Right lobe of liver (tissue), 4 donors: ENCODE results near the gene TFF1.

Source experiments
- POLR2A ChIP-seq: fragments of 450-650 bp; IDR thresholded peaks from one replicate; pipeline ENCODE4 v1.6.1; 2017; ENCODE audit warnings: antibody characterized with exemption, mild to moderate bottlenecking
- TF ChIP-seq, protein P1 (sequence below), 4 donors: fragments of 200-600 bp in 3 of 4; fragments of 450-650 bp in 1 of 4; IDR thresholded peaks; one replicate each; pipeline versions ENCODE4 v1.5.1 to v1.8.0; 2016 to 2022; ENCODE audit warnings: antibody characterized with exemption in 4 of 4, mild to moderate bottlenecking in 2 of 4
- donor health status: DM: no; HTN: no; CAD: no.
- donor health status: DM: no; HTN: no; CAD: no.
- donor health status: DM: no; HTN: yes; CAD: no.

DNA sequence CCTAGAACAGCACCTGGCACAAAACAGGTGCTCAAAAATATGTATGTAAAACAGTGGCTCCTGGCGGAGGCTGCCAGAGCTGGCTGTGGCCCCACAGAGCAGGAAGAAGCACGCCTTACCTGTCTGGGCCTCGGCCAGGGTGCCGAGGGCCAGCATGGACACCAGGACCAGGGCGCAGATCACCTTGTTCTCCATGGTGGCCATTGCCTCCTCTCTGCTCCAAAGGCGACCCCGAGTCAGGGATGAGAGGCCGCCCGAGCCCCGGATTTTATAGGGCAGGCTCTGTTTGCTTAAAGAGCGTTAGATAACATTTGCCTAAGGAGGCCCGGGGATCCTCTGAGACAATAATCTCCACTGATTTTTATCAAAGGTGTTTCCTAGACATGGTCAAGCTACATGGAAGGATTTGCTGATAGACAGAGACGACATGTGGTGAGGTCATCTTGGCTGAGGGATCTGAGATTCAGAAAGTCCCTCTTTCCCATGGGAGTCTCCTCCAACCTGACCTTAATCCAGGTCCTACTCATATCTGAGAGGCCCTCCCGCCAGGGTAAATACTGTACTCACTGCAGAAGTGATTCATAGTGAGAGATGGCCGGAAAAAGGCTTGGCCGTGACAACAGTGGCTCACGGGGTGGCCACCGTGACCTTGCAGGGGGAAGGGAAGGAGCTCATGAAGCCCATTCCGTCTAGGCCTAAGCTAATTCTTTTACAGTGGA lies at the start of gene TFF1:
- TF ChIP-seq, protein P1, sequence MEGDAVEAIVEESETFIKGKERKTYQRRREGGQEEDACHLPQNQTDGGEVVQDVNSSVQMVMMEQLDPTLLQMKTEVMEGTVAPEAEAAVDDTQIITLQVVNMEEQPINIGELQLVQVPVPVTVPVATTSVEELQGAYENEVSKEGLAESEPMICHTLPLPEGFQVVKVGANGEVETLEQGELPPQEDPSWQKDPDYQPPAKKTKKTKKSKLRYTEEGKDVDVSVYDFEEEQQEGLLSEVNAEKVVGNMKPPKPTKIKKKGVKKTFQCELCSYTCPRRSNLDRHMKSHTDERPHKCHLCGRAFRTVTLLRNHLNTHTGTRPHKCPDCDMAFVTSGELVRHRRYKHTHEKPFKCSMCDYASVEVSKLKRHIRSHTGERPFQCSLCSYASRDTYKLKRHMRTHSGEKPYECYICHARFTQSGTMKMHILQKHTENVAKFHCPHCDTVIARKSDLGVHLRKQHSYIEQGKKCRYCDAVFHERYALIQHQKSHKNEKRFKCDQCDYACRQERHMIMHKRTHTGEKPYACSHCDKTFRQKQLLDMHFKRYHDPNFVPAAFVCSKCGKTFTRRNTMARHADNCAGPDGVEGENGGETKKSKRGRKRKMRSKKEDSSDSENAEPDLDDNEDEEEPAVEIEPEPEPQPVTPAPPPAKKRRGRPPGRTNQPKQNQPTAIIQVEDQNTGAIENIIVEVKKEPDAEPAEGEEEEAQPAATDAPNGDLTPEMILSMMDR (IDR thresholded peaks at IDR 0.05) = no peak
- TF ChIP-seq POLR2A = no peak
